CD4-positive, alpha-beta T cell treated with Interleukin-15 for 1 hour (primary cell): ENCODE results near the gene TACC2.
A peak's percentile ranks its signal among the peaks of the same experiment; 100 is the strongest.
"Not testable (repeated sequence)": the region's sequence is repeated elsewhere in the genome, so short reads cannot be mapped to it uniquely, and the experiment has no call there.

Experiments
- DNase-seq: peaks from one replicate; pipeline ENCODE4 v3.0.0-alpha.2; 2020

Gene TACC2, protein sequence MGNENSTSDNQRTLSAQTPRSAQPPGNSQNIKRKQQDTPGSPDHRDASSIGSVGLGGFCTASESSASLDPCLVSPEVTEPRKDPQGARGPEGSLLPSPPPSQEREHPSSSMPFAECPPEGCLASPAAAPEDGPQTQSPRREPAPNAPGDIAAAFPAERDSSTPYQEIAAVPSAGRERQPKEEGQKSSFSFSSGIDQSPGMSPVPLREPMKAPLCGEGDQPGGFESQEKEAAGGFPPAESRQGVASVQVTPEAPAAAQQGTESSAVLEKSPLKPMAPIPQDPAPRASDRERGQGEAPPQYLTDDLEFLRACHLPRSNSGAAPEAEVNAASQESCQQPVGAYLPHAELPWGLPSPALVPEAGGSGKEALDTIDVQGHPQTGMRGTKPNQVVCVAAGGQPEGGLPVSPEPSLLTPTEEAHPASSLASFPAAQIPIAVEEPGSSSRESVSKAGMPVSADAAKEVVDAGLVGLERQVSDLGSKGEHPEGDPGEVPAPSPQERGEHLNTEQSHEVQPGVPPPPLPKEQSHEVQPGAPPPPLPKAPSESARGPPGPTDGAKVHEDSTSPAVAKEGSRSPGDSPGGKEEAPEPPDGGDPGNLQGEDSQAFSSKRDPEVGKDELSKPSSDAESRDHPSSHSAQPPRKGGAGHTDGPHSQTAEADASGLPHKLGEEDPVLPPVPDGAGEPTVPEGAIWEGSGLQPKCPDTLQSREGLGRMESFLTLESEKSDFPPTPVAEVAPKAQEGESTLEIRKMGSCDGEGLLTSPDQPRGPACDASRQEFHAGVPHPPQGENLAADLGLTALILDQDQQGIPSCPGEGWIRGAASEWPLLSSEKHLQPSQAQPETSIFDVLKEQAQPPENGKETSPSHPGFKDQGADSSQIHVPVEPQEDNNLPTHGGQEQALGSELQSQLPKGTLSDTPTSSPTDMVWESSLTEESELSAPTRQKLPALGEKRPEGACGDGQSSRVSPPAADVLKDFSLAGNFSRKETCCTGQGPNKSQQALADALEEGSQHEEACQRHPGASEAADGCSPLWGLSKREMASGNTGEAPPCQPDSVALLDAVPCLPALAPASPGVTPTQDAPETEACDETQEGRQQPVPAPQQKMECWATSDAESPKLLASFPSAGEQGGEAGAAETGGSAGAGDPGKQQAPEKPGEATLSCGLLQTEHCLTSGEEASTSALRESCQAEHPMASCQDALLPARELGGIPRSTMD (N-terminal part only)

DNA sequence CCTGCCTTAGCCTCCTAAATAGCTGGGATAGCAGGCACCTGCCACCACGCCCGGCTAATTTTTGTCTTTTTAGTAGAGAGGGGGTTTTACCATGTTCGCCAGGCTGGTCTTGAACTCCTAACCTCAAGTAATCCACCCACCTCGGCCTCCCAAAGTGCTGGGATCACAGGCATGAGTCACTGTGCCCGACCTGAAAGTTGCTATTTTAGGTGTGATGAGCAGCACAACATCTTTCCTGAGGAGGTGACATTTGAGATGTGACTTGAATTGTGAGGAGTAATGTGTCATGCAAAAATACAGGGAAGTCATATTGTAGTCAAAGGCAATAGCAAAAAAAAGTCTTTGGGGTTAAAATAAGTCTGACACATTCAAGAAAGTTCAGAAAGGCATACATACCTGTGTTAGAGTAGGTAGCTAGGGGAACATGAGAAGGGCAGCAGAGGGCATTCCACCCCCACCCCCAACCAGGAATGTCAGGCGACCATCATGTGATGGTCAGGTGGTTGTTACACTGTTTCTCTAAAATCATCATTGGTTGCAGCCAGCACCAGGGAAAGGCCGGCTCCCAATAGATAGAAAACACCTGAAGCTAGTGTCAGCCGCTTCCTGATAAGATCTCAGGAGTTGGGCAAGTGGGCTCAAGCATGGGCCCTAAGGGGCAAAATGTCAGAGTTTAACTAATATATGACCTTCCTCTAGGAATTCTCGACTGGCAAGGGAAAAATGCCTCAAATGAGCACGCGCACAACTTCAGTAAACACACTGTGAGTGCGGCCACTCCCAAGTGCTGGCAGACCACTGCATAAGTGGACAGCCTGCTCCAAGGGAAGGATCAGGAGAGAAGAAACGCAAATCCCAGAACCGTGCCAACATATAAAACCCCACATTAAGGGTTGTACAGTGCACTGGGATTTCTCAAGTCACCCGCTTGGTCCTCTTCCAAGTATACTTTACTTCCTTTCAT is at the start of gene TACC2:
TACC2 (plus strand) TSS at position 803 of the 964 bp plus-strand sequence. CDS start 32,819 bp downstream, outside the sequence.
- no peak for DNase-seq

DNA sequence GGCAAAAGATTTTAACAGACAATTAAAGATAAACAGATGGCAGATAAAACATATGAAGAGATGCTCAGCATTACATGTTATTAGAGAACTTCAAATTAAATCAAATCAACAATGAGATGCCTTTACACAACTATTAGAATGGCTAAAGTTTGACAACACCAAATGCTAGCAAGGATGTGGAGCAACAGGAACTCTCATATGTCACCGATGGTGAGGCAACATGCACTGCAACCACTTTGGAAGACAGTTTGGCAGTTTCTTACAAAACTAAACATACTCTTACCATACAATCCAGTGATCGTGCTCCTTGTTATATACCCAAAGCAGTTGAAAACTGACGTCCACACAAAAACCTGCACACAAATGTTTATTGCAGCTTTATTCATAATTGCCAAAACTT is 47.4 kb upstream of the TACC2 start:
- no peak for DNase-seq

DNA sequence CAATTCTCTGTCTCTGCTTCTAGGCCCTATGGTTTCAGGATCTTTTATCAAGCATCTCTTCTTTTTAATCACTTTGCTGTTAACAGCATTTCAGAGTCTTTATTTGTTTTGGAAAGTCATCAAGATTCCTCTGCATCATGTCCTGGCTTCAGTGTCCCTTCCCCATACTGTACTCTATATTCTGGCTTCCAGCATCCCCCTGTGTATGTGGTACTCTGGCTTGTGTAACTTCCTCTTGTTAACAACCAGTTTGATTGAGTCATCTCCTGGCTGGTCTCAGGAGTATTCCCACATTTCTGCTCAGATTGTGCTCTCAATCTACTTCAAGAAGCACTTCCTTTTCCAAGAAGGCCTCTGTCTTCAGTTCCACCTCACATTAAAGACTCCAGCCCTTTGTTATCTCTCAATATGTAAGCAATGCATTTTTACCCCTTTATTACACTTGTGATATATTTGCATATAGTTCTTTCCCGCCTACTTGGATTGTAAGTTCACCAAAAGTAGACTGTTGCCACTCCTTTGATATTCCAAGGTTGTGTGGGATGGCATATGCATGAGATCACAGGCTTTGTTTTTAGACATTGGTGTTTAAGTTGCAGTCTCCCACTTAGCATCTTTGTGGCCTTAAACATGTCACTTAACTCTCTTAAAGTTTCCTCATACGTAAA is 46.1 kb upstream of the TACC2 start:
- DNase-seq, result no peak

DNA sequence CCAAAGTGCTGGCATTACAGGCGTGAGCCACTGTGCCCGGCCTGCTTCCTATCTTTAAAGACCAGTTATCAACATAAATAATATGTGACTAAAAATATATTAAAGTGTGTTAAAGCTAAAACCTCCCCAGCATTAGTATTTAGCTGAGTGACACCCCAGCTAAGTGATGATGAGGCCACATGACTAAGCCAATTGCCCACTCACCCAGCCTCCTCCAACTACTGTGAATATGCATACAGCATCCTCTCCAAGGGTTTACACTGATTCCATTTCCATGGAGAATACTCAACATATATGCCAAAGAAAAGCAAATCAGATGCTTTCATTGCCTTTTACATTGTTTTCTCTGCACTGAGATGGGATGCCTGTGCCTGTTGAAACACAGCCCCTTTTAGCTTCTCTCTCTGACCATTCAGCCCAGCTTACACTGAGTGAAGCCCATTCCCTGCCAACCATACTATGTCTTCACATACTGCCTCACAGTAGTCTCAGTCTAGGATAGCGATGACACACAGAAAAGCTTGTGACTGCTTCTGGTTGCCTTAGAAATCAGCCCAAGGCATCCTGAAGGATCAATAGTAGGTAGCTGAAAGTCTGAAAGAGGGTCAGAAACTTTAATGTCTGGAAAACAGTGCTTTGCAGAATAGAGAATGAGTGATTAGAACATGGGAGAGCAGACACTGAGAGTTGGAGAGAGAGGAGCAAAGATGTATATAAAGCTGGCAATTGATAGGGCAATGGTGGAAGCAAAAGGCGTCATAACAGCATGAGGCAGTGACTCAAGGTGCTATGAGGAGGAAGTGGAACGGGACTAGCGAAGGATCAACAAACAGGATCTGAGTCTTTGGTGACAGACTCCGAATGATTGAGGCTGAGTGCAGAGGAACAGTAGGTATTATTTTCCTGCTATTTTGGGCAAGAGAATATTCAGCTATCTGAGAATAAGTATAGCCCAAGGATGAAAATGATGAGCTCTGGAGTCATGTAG is 41.3 kb upstream of the TACC2 start:
- DNase-seq, result no peak

DNA sequence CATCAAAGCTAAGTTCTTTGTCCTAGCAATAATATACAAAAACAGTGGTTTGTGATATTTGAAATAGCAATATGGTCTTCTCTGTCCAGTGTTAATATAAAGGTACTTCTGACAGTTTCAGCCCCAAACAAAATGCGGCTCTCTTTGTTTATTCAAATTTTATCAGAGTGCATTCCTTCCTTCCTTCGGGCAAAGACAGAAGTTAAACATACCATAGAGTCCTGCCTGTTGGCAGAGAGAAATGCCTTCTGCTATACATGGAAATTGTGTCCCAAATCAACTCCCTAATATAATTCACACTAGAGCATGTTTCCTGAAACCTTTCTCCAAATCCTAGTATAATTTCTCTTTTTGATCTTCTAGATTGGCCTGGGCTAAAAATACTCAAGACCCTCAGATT is 39.9 kb upstream of the TACC2 start:
- no peak for DNase-seq

DNA sequence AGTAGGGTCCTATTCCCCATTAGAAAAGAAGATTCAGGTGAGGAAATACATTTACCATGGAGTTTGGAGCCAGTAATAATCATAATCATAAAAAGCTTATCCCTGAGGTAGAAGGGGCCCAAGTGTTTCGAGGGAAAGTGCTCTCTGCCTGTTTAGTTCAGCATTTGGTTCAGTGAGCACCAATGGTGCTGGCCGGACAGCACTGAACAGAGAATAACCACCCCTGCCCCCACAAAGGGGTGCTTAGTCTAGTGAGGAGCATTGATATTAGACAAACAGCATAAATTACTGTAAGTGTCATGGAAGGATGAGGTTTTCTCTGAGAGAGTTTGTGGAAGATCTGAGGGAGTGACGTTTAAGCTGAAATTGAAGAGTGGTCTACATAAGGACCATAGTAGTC is 39.5 kb upstream of the TACC2 start:
- DNase-seq, result no peak

DNA sequence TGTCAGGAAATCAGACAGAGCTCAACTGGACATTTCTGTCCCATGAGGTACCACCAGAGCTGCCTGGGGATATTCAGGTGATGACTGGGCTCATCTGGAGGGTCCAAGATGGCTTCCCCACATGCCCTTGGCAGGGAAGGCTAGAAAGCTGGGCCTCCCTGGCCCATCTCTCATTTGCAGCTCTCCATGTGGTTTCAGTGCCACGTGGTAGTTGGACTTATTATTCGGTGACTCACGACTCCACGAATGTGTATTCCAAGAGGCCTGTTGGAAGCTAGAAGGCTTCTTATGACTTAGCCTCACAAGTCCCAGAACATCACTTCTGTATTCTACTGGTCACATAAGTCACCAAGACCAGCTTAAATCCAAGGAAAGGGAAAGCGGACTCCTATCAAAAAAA is 36.7 kb upstream of the TACC2 start:
- DNase-seq, result no peak

DNA sequence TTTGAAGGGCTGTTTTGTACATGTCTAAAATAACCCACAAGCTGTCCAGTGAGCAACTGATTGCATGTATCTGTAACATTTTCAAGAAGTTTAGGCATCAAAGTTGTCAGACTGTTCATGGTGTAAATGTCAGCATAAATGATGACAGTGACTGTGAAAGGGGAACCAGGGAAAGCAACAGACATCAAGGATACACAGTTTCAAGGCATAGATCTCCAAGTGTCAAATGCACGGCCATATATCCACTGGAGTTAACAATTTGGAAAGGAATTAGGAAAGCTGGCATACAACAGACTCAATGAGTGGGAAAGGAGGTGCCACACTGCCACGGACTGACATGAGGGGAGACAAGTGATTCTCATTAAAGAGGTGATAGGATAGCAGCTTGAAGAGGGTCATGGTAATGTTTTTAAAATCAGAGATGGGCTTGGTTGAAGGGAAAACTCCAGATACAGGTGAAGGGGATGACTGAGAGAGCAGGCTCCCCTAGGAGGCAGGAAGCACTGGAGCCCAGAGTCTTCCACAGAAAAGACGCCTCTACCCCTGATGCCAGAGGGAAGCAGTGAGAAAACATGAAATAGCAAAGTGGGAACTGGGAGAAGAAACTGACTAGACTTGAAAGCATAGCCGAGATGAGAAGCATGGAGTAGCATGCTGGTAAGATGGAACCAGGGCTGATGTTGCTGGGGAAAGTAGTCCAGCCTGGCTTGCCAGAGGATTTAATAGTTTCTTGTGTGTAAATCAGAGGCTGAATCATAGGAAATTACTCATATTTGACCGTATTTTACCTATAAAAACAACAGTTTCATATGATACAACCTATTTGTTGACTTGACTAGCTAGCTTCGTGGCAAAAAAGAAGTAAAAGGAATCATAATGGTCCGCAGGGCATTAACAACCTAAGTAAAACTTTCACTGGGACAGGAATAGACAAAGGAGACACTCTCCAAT is 32.6 kb upstream of the TACC2 start:
- no peak for DNase-seq

DNA sequence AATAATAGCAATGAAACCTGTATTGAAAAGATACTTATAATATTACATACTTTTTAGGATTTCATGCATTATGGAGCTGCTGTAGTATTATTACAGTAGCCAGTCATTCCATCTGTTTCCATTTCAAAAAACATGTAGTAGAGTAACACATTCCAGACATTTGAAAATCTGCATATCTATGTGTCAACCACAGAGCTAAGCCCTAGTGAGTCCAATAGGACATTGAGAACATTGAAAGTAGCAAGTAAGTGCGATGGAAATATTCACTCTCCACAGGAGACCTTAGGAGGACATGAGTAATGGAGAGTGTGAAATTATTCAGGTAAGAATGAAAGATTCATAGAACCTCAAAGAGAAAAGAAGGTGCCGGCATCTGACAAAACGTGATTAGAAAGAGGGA is 29.3 kb upstream of the TACC2 start:
- DNase-seq, result no peak

DNA sequence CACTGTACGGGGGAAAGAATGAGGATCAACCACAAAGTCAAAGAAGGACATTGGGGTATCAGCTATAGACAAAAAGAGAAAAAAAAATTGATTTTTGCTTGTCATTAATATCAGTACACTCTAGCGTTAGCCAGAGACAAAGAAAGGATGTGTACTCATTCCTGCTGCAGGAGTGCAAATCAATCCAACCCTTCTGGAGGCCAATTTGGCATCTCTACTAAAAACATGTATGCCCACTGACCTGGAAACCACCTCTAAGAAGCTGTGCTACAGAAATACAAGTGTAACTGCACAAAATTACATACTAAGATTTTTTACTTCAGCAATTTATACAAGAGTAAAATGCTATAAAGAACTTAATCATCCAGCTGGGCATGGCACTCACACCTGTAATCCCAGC is 27.5 kb upstream of the TACC2 start:
- DNase-seq, result no peak

DNA sequence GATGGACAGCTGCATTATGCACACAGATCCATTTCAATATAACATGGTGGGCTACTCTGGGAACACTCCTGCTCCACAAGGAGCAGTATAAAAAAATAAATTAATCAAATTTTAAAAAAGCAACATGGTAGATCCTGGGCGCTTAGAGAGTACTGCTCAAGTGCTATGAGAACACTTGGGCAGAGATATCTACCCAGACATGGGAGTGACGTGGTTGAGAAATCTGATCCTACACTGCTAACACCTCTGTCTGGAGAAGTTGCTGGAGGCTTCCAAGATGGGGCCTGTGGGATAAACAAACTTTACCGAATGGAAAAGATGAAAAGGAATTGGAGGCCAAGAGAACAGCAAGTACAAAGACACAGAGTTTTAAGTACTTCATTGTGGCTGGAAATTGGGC is 23.0 kb upstream of the TACC2 start:
- no peak for DNase-seq

DNA sequence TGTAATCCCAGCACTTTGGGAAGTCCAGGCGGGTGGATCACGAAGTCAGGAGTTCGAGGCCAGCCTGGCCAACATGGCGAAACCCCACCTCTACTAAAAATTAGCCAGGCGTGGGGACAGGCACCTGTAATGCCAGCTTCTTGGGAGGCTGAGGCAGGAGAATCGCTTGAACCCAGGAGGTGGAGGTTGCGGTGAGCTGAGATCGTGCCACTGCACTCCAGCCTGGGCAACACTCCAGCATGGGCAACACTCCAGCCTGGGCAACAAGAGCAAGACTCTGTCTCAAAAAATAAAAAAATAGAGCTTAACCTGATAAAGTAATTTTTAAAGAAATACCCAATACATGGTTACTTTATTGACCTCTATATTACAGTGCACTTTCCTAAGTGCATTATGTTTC is 19.9 kb upstream of the TACC2 start:
- DNase-seq, result not testable (repeated sequence)

DNA sequence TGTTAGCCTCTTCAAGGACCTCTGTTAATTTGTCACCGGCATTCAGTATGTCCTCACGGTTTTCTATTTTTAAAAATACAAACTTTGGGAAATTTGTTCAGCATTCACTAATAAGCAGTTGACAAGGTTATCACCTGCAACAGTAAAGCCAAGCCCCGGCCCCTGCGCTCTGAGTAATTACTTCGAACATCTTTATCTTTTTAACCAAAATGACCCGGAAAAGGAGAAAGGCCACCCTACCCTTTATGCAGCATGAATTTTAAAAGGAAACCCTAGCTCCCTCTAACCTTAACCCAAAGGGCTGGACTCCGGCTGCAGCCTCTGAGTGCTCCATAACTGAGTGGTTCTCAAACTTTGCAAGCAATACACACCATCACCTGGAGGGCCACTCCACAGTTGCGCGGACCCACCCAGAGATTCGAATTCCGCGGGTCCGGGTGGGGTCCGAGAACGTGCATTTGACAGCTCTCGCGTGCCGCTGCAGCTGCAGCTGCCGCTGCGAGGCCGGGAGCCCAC is 14.9 kb upstream of the TACC2 start:
- DNase-seq, result no peak

DNA sequence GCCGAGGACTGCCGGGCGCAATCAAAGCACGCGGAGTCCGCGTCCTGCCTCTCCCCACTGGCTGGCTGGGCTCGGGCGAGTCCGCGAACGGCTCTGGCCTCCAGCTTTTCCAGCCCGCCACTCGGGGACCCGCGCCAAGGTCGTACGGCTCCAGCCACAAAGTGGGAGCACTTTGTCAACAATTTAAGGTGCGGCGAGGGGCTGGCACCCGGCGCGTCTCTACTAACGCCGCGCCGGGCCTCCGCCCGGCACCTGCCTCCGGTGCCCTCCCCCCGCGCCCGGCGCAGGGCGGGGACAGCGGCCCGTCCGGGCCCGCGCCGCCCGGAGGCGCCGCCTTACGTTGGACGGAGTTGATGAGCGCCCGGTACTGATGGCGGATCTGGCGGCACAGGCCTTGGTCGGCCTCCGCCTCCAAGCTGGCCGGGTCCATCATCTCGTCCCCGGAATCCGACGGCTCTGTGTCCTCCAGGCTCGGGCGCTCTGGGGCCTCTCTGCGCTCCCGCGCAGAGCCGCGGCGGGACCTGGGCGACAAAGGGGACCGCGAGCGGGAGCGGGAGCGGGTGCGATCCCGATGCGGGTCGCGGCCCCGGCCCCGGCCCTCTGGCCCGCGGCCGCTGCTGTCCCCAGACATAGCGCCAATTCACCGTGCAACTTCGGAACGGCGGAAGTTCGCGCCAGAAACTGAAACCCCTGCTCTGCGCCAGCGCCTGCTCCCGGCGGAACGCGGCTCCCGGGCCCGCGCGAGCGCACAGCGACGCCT is 14.2 kb upstream of the TACC2 start, which contains the start of gene NSMCE4A:
NSMCE4A (minus strand) TSS at position 683 of the 760 bp plus-strand sequence; CDS start at position 631, 52 bp downstream.
- DNase-seq, result peak; percentile 69

DNA sequence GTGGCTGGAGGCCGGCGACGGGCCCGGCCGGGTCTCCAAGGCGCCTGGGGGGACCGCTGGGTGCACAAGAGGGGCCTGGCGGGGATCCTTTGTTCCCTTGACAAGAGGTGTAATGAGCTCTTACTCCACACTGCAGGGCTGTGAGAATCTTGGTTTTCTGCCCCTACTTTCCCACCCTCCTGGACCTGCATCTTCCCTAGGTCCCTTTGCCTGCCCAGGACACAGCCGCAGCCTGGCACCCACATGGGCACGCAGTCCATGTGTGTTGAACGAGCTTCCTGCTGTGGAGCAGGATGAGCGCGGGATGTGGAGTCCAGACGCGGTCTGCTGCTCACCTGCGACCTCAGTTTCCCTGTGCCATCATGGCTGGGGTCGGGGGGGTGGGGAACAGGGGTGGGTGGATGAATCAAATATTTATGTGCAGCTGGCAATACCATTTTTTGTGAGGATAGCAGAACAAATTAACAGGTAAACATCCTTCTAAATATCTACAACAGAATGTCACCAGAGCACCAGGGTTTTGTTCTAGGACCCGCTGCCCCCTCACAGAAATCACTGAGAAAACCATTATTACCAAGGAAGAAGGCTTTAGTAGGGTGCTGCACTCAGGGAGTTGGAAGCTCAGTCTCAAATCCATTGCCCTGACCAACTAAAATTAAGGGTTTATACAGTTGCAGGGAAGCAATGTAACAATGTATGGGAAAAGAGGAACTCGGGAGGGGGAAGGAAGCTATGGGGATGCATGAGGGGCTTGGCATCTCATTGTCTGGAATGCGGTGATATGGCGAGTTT is 13.5 kb upstream of the TACC2 start:
- no peak for DNase-seq

DNA sequence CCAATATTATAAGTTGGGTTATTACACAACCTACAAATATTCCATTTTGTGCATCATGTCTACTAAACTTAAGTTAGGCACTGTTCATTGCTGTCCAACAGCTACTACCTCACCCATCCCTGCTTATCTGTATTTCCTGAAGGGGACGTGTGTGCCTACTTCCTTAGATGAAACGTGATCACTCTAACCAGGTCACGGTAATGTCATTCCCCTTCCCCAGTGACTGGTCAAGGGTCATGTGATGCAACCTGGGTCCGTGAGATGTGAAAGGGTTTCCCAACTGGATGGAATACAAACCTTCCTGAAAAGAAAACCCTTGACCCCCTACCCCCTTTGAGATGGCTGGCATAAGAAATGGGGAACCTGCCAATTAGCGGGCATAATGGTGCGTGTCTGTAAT is 12.4 kb upstream of the TACC2 start:
- DNase-seq, result no peak

DNA sequence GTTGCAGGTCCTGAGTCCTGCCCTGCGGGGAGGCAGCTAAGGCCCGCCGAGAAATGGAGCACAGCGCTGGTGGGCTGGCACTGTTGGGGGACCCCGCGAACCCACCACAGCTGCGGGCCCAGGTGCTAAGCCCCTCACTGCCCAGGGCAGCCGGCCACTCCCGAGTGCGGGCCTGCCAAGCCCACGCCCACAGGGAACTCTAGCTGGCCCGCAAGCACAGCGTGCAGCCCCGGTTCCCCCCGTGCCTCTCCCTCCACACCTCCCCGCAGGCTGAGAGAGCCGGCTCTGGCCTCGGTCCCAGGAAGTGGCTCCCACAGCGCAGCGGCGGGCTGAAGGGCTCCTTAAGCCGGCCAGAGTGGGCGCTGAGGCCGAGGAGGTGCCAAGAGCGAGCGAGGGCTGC is 10.5 kb upstream of the TACC2 start:
- DNase-seq, result no peak
